Measurements from ENCODE around the gene CDK5R1.
"Not testable (repeated sequence)": the region's sequence is repeated elsewhere in the genome, so short reads cannot be mapped to it uniquely, and the experiment has no call there.

The CDK5R1 gene

GRCh38 chr17:32518646-32519227 lies 31.9 kb downstream of the CDK5R1 start:
- DNase-seq: peak; percentile 88

- peak; percentile 92 for DNase-seq
Observed at GRCh38 chr17:32519228-32520103, 32.7 kb downstream of the CDK5R1 start.

GRCh38 chr17:32520104-32520701 lies 33.4 kb downstream of the CDK5R1 start:
- DNase-seq: peak; percentile 83

- DNase-seq: peak; percentile 47
Observed at GRCh38 chr17:32520737-32521404, 34.1 kb downstream of the CDK5R1 start.

- no peak for DNase-seq
Observed at GRCh38 chr17:32523017-32523680, 36.4 kb downstream of the CDK5R1 start.

- no peak for DNase-seq
Observed at GRCh38 chr17:32523827-32524552, 37.2 kb downstream of the CDK5R1 start.

GRCh38 chr17:32524553-32524880 lies 37.7 kb downstream of the CDK5R1 start:
- not testable (repeated sequence) for DNase-seq

- DNase-seq: no peak
Observed at GRCh38 chr17:32525122-32525521, 38.3 kb downstream of the CDK5R1 start.

- no peak for DNase-seq
Observed at GRCh38 chr17:32527146-32527545, 40.4 kb downstream of the CDK5R1 start.

GRCh38 chr17:32528825-32529224 lies 42.0 kb downstream of the CDK5R1 start:
- DNase-seq: no peak

GRCh38 chr17:32529604-32530003 lies 42.8 kb downstream of the CDK5R1 start:
- DNase-seq: no peak

- no peak for DNase-seq
Observed at GRCh38 chr17:32533296-32533695, 46.5 kb downstream of the CDK5R1 start.

- DNase-seq: no peak
Observed at GRCh38 chr17:32536736-32537643, 50.2 kb downstream of the CDK5R1 start.
